Astrocyte (in vitro differentiated cells and primary cell): ENCODE measurements around the gene NIPSNAP2.
"Not testable (repeated sequence)": the region's sequence is repeated elsewhere in the genome, so short reads cannot be mapped to it uniquely, and the experiment has no call there.

ENCODE experiments used
- EZH2 ChIP-seq: IDR thresholded peaks from 2 replicates; pipeline ENCODE4 v1.6.1; 2012; ENCODE audit warnings: mild to moderate bottlenecking, low read length, inconsistent platforms; ENCODE audit not compliant: insufficient read depth
- TF ChIP-seq, protein P1 (sequence below): IDR thresholded peaks from 2 replicates; pipeline ENCODE4 v1.5.1; 2011; ENCODE audit warnings: low read depth, mild to moderate bottlenecking, inconsistent platforms, low read length, moderate library complexity; ENCODE audit not compliant: insufficient read depth

DNA sequence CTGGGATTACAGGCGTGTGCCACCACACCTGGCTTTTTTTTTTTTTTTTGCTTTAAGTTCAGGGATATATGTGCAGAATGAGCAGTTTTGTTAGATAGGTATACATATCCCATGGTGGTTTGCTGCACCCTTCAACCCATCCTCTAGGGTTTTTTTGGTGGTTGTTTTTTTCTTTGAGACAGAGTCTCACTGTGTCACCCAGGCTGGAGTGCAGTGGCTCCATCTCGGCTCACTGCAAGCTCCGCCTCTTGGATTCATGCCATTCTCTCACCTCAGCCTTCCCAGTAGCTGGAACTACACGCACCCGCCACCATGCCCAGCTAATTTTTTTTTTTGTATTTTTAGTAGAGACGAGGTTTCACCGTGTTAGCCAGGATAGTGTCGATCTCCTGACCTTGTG, 84.4 kb downstream of the NIPSNAP2 start:
- TF ChIP-seq, protein P1, sequence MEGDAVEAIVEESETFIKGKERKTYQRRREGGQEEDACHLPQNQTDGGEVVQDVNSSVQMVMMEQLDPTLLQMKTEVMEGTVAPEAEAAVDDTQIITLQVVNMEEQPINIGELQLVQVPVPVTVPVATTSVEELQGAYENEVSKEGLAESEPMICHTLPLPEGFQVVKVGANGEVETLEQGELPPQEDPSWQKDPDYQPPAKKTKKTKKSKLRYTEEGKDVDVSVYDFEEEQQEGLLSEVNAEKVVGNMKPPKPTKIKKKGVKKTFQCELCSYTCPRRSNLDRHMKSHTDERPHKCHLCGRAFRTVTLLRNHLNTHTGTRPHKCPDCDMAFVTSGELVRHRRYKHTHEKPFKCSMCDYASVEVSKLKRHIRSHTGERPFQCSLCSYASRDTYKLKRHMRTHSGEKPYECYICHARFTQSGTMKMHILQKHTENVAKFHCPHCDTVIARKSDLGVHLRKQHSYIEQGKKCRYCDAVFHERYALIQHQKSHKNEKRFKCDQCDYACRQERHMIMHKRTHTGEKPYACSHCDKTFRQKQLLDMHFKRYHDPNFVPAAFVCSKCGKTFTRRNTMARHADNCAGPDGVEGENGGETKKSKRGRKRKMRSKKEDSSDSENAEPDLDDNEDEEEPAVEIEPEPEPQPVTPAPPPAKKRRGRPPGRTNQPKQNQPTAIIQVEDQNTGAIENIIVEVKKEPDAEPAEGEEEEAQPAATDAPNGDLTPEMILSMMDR, result not testable (repeated sequence)
- not testable (repeated sequence) for TF ChIP-seq EZH2
